ENCODE results near the gene KRTAP21-1.
"Not testable (repeated sequence)": the region's sequence is repeated elsewhere in the genome, so short reads cannot be mapped to it uniquely, and the experiment has no call there.

KRTAP21-1 gene

GRCh38 chr21:30755328-30755727 is at the start of gene KRTAP21-1:
Gene KRTAP21-1, minus strand, starts transcription at chr21:30755428. Its CDS starts 50 bp downstream, at chr21:30755378.
- not testable (repeated sequence) for DNase-seq

- no peak for DNase-seq
Measured at GRCh38 chr21:30800605-30801004, 45.4 kb upstream of the KRTAP21-1 start.

GRCh38 chr21:30793581-30794314 is 38.5 kb upstream of the KRTAP21-1 start:
- DNase-seq: peak in 2 of 3 experiments; percentile 10 to 60

GRCh38 chr21:30779249-30779648 is 24.0 kb upstream of the KRTAP21-1 start:
- no peak for DNase-seq

GRCh38 chr21:30769724-30770431 is 14.7 kb upstream of the KRTAP21-1 start:
- DNase-seq: no peak

GRCh38 chr21:30760776-30761175 is 5.5 kb upstream of the KRTAP21-1 start:
- no peak for DNase-seq

- DNase-seq: no peak
Measured at GRCh38 chr21:30758306-30758705, 3.1 kb upstream of the KRTAP21-1 start.

- DNase-seq: no peak
Measured at GRCh38 chr21:30747159-30747558, 8.1 kb downstream of the KRTAP21-1 start, which contains the start of gene KRTAP21-2. Gene KRTAP21-2, minus strand, starts transcription at chr21:30747259. Its CDS starts 57 bp downstream, at chr21:30747202.

- no peak for DNase-seq
Measured at GRCh38 chr21:30740462-30740861, 14.8 kb downstream of the KRTAP21-1 start.

- peak in 2 of 3 experiments; percentile 7 to 53 for DNase-seq
Measured at GRCh38 chr21:30733026-30733425, 22.2 kb downstream of the KRTAP21-1 start.

- DNase-seq: no peak
Measured at GRCh38 chr21:30726726-30727125, 28.5 kb downstream of the KRTAP21-1 start.

- DNase-seq: peak in 1 of 3 experiments; percentile 15
Measured at GRCh38 chr21:30719401-30719800, 35.8 kb downstream of the KRTAP21-1 start.

GRCh38 chr21:30718239-30718909 is 36.9 kb downstream of the KRTAP21-1 start, which contains the start of gene KRTAP21-3:
Gene KRTAP21-3, minus strand, starts transcription at chr21:30718777. Its CDS starts 18 bp downstream, at chr21:30718759.
- DNase-seq: no peak

GRCh38 chr21:30717105-30717504 is 38.1 kb downstream of the KRTAP21-1 start:
- DNase-seq: no peak

GRCh38 chr21:30714946-30715345 is 40.3 kb downstream of the KRTAP21-1 start:
- no peak for DNase-seq

GRCh38 chr21:30714456-30714855 is 40.8 kb downstream of the KRTAP21-1 start:
- DNase-seq: no peak

GRCh38 chr21:30713766-30714165 is 41.5 kb downstream of the KRTAP21-1 start:
- no peak for DNase-seq

GRCh38 chr21:30710499-30710898 is 44.7 kb downstream of the KRTAP21-1 start:
- DNase-seq: no peak

- no peak for DNase-seq
Measured at GRCh38 chr21:30707409-30707808, 47.8 kb downstream of the KRTAP21-1 start.
